IMR-90 (cell line): ENCODE data around the gene NEMF.
"Not testable (repeated sequence)": the region's sequence is repeated elsewhere in the genome, so short reads cannot be mapped to it uniquely, and the experiment has no call there.

Experiments used
- CHD1 ChIP-seq: IDR thresholded peaks from 2 replicates; pipeline ENCODE4 v1.6.1; 2012; ENCODE audit warnings: low read depth, low read length, improper control_type of control experiment
- CTCF ChIP-seq: conservative IDR thresholded peaks from 2 replicates; pipeline ENCODE4 v1.5.1; 2012; ENCODE audit warnings: mild to moderate bottlenecking, low read depth, low read length, improper control_type of control experiment
- MAFK ChIP-seq: IDR thresholded peaks from 2 replicates; pipeline ENCODE4 v1.6.1; 2012; ENCODE audit warnings: low read depth, low read length, improper control_type of control experiment
- MXI1 ChIP-seq: IDR thresholded peaks from 2 replicates; pipeline ENCODE4 v1.6.1; 2012; ENCODE audit warnings: low read depth, mild to moderate bottlenecking, low read length, moderate library complexity, borderline replicate concordance
- POLR2A ChIP-seq: IDR thresholded peaks from 2 replicates; pipeline ENCODE4 v1.6.1; 2012; ENCODE audit warnings: mild to moderate bottlenecking, low read depth, low read length
- RAD21 ChIP-seq: IDR thresholded peaks from 2 replicates; pipeline ENCODE4 v1.6.1; 2012; ENCODE audit warnings: low read length, improper control_type of control experiment
- RFX5 ChIP-seq: IDR thresholded peaks from 2 replicates; pipeline ENCODE4 v1.8.0; 2012; ENCODE audit warnings: low read depth, mild to moderate bottlenecking, low read length, moderate library complexity
- USF2 ChIP-seq: fragments of 150-350 bp; IDR thresholded peaks from 2 replicates; pipeline ENCODE4 v1.6.1; 2017; ENCODE audit warnings: mild to moderate bottlenecking, antibody characterized with exemption, low read length, low read depth

- TF ChIP-seq CTCF, USF2, POLR2A, RFX5, CHD1, MXI1, MAFK, RAD21: not testable (repeated sequence)
These were observed 41.9 kb upstream of the NEMF start for GRCh38 chr14:49894214-49895107.
